Measurements from ENCODE around the gene PLLP.

PLLP gene

GRCh38 chr16:57284209-57284951 is at the start of gene PLLP:
Gene PLLP, minus strand, starts transcription at chr16:57284672. Its CDS starts 132 bp downstream, at chr16:57284540.
- FAIRE-seq = no peak

GRCh38 chr16:57333402-57333801 is 48.9 kb upstream of the PLLP start:
- no peak for FAIRE-seq

GRCh38 chr16:57331355-57331754 is 46.9 kb upstream of the PLLP start:
- FAIRE-seq = no peak

GRCh38 chr16:57329718-57330327 is 45.4 kb upstream of the PLLP start:
- FAIRE-seq = no peak

GRCh38 chr16:57325458-57325857 is 41.0 kb upstream of the PLLP start:
- no peak for FAIRE-seq

- FAIRE-seq = no peak
Observed at GRCh38 chr16:57324749-57325148, 40.3 kb upstream of the PLLP start.

- no peak for FAIRE-seq
Observed at GRCh38 chr16:57319646-57320045, 35.2 kb upstream of the PLLP start.

GRCh38 chr16:57318240-57318970 is 33.9 kb upstream of the PLLP start:
- FAIRE-seq = no peak

GRCh38 chr16:57316390-57317017 is 32.0 kb upstream of the PLLP start:
- no peak for FAIRE-seq

GRCh38 chr16:57315416-57315815 is 30.9 kb upstream of the PLLP start:
- FAIRE-seq = no peak

- no peak for FAIRE-seq
Observed at GRCh38 chr16:57314161-57314785, 29.8 kb upstream of the PLLP start.

GRCh38 chr16:57313509-57313908 is 29.0 kb upstream of the PLLP start:
- FAIRE-seq = no peak

GRCh38 chr16:57310801-57311200 is 26.3 kb upstream of the PLLP start:
- FAIRE-seq = no peak

GRCh38 chr16:57308041-57308440 is 23.6 kb upstream of the PLLP start:
- no peak for FAIRE-seq

- no peak for FAIRE-seq
Observed at GRCh38 chr16:57307365-57307764, 22.9 kb upstream of the PLLP start.

GRCh38 chr16:57306676-57307341 is 22.3 kb upstream of the PLLP start:
- no peak for FAIRE-seq

- no peak for FAIRE-seq
Observed at GRCh38 chr16:57305159-57305811, 20.8 kb upstream of the PLLP start.

- no peak for FAIRE-seq
Observed at GRCh38 chr16:57304169-57305061, 19.9 kb upstream of the PLLP start.

- FAIRE-seq = no peak
Observed at GRCh38 chr16:57303910-57304168, 19.4 kb upstream of the PLLP start.

- FAIRE-seq = no peak
Observed at GRCh38 chr16:57303021-57303909, 18.8 kb upstream of the PLLP start.

Measured in colon (tissue), 2 donors.